ENCODE data around the gene CA10.
A peak's percentile ranks its signal among the peaks of the same experiment; 100 is the strongest.

The CA10 gene

DNA sequence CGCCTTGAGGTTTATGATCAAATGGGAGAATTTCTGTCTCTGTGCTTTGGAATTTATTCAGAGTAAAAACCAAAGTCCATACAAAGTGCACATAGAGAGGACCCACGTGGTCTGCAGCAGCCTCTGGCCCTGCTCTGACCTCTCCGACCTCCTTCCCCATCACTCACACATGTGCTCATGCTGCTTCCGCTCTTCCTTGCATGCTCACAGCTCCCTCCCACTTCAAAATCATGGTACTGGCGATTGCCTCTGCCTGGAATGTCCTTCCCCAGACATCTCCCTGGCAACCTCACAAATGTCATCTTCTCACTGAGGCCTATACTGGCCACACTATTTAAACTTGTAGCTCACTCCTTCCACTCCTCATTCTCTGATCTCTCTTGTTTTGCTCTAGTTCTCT, 418.0 kb downstream of the CA10 start:
- in situ Hi-C loops (cut with MboI; ENCODE audit: low sequenced_read_pairs, unreplicated experiment), result no loop called here

DNA sequence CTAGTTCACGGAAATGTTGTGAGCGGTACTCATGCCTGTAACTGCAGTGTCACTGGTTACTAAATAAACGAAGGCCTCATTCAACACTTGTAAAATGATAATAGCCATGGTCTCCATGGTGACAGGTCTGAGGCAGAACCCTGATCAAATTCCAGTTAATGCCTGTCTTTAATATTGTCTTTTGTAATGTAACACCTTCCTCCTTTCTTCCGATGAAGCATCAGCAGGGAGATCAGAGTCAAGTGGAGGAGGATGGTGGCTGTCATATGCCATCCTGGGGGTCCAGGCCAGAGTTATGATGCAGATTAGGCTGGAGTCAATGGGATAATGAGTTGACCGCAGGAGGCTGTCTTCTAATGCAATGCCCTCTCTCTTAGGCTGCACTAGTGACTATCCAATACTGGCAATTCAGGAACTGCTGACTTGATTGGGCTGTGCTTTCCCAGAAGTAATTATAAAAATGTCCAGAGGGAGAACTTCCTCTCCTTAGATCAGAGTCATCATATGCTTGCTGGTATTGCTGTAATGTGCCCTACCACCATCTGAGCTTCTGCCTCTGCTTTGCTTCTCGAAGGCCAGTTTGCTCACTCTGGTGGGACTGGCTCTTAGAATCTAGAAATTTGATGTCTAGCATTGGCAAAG, 419.1 kb downstream of the CA10 start:
- DNase-seq (ENCODE audit: low spot score), result no peak
- in situ Hi-C loops (cut with MboI; ENCODE audit: low sequenced_read_pairs, unreplicated experiment), result no loop called here

More for the DNA sequence above, 418.0 kb downstream of the CA10 start:
- TF ChIP-seq, protein P1, sequence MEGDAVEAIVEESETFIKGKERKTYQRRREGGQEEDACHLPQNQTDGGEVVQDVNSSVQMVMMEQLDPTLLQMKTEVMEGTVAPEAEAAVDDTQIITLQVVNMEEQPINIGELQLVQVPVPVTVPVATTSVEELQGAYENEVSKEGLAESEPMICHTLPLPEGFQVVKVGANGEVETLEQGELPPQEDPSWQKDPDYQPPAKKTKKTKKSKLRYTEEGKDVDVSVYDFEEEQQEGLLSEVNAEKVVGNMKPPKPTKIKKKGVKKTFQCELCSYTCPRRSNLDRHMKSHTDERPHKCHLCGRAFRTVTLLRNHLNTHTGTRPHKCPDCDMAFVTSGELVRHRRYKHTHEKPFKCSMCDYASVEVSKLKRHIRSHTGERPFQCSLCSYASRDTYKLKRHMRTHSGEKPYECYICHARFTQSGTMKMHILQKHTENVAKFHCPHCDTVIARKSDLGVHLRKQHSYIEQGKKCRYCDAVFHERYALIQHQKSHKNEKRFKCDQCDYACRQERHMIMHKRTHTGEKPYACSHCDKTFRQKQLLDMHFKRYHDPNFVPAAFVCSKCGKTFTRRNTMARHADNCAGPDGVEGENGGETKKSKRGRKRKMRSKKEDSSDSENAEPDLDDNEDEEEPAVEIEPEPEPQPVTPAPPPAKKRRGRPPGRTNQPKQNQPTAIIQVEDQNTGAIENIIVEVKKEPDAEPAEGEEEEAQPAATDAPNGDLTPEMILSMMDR (IDR thresholded peaks at IDR 0.05; ENCODE audit: borderline replicate concordance, control extremely low read depth, extremely low read depth, insufficient read depth, missing control alignments), result no peak
- no peak for DNase-seq (ENCODE audit: low spot score)

DNA sequence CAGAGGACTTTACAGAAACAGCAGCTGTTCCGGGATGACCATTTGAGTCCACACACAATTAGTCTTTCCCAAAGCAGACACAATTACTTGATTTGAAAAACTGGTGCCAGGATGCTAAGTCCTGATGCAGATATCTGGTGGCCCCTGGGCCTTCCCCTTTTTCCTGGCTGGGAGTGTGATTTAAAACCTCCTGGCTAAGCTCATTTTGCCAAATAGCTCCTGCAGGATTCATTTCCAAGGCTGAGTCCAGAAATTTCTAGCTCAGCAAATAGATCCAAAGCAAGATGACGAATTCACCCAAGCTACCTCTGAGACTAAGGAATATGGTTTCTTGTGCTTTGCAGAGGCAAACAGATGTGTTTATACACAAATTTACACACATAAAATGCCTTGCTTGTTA, 422.2 kb downstream of the CA10 start:
- no peak for DNase-seq (ENCODE audit: low spot score)
- TF ChIP-seq, protein P1 (IDR thresholded peaks at IDR 0.05; ENCODE audit: borderline replicate concordance, control extremely low read depth, extremely low read depth, insufficient read depth, missing control alignments), result no peak
- in situ Hi-C loops (cut with MboI; ENCODE audit: low sequenced_read_pairs, unreplicated experiment), result no loop called here

More for the DNA sequence above, 419.1 kb downstream of the CA10 start:
- TF ChIP-seq, protein P1 (IDR thresholded peaks at IDR 0.05; ENCODE audit: borderline replicate concordance, control extremely low read depth, extremely low read depth, insufficient read depth, missing control alignments), result no peak

DNA sequence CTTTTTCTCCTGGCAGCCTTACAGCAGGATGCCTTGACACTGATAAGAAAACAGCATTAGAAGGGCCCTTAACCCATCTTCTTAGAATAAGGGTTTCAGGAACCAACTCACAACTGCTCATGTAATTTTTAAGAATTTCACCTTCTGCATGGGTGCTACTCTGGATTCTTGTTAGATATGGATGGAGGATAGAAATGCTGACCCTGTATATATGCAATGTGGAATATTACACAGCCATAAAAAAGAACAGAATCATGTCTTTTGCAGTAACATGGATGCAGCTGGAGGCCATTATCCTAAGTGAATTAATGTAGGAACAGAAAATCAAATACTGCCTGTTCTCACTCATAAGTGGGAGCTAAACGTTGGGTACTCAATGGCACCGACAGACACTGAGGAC, 423.5 kb downstream of the CA10 start:
- DNase-seq (ENCODE audit: low spot score), result no peak
- TF ChIP-seq, protein P1 (IDR thresholded peaks at IDR 0.05; ENCODE audit: borderline replicate concordance, control extremely low read depth, extremely low read depth, insufficient read depth, missing control alignments), result no peak
- in situ Hi-C loops (cut with MboI; ENCODE audit: low sequenced_read_pairs, unreplicated experiment), result no loop called here

DNA sequence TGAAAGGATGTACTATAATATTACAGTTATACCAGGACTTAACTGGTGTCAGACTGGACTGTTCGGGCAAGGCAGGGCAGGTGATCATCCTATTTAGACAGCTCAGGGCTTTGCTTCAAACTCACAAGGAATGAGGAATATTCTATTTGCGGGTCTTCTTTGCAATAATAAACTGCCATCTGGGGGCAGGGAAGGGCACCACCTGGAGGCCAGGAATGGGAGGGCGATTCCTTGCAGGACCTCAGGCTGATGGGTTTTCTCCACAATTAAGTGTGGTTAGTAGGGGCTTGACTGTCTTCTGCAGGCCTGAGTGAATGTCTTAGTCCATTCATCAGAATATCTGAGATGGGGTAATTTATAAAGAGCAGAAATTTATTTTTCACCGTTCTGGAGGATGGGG, 424.1 kb downstream of the CA10 start:
- in situ Hi-C loops (cut with MboI; ENCODE audit: low sequenced_read_pairs, unreplicated experiment), result no loop called here
- DNase-seq (ENCODE audit: low spot score), result no peak
- TF ChIP-seq, protein P1 (IDR thresholded peaks at IDR 0.05; ENCODE audit: borderline replicate concordance, control extremely low read depth, extremely low read depth, insufficient read depth, missing control alignments), result peak; percentile 26

DNA sequence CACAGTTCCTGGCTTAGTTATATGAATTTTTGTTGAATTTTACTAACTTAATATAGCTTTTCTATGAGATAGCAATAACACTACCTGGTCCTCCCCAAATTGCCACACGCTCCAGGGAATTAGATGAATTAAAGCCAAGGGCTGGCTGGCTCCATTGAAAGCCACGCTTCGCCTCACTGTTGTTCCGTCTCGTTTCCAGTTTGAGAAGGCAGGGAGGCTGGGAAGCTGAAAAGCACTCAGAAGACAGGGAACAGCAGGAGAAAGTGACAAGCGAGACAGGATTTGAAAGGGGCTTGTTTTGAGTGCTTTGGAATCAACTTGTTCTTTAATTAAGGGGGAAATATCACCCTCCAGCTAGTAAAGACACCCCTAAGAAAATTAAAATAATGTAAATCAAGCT, 425.3 kb downstream of the CA10 start:
- in situ Hi-C loops (cut with MboI; ENCODE audit: low sequenced_read_pairs, unreplicated experiment), result no loop called here
- TF ChIP-seq, protein P1 (IDR thresholded peaks at IDR 0.05; ENCODE audit: borderline replicate concordance, control extremely low read depth, extremely low read depth, insufficient read depth, missing control alignments), result no peak
- DNase-seq (ENCODE audit: low spot score), result no peak
